HG03175 (cell line): ENCODE data around the gene CRIP1.

Experiments
- ATAC-seq: cut with Tn5 transposase; IDR thresholded peaks from one replicate; pipeline ENCODE4 v1.9.1; 2021; ENCODE audit warnings: mild to moderate bottlenecking, moderate library complexity; ENCODE audit not compliant: unreplicated experiment

Gene CRIP1

GRCh38 chr14:105450864-105451720, 35.6 kb upstream of the CRIP1 start:
- ATAC-seq: no peak

- ATAC-seq: no peak
Observed at GRCh38 chr14:105452963-105453362, 33.7 kb upstream of the CRIP1 start.

- ATAC-seq: no peak
Observed at GRCh38 chr14:105453847-105454246, 32.8 kb upstream of the CRIP1 start.

- no peak for ATAC-seq
Observed at GRCh38 chr14:105455086-105455640, 31.5 kb upstream of the CRIP1 start.

DNA sequence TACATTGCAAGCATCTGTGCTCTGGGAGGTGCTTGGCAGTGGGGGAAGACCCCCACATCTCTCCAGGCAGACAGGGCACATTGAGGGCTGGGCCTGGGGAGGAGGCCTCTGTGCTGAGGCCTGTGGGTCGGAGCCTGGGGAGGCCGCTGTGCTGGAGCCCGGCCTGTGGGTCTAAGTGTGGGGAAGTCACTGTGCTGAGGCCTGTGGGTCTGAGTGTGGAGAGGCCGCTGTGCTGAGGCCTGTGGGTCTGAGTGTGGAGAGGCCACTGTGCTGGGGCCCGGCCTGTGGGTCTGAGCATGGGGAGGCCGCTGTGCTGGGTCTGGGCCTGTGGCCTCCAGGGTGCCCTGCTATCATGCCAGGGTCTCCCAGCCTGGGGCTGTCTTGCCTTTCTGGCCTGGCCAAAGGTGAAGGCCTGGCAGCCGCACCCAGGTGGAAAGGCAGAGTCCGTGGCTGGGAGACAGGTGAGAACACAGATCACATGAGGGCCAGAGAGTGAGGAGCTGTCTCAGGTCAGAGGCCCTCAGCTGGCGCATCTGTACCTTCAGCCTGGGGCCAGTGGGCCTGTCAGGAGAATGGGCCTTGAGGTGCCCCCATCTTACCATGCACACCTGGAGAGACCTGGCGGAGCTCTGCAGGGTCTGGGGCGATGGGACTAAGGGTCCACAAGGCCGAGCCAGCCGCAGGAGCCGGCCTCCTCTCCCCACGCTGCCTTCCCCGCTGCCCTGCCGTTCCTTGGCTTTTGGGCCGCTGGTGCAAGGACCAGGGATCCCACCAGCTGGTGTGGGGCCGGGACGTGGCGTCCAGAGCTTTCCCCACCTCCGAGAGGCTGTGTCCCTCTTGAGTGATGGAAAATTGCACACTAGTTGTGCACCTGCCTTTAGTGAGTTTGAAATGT, 30.7 kb upstream of the CRIP1 start:
- ATAC-seq: no peak

DNA sequence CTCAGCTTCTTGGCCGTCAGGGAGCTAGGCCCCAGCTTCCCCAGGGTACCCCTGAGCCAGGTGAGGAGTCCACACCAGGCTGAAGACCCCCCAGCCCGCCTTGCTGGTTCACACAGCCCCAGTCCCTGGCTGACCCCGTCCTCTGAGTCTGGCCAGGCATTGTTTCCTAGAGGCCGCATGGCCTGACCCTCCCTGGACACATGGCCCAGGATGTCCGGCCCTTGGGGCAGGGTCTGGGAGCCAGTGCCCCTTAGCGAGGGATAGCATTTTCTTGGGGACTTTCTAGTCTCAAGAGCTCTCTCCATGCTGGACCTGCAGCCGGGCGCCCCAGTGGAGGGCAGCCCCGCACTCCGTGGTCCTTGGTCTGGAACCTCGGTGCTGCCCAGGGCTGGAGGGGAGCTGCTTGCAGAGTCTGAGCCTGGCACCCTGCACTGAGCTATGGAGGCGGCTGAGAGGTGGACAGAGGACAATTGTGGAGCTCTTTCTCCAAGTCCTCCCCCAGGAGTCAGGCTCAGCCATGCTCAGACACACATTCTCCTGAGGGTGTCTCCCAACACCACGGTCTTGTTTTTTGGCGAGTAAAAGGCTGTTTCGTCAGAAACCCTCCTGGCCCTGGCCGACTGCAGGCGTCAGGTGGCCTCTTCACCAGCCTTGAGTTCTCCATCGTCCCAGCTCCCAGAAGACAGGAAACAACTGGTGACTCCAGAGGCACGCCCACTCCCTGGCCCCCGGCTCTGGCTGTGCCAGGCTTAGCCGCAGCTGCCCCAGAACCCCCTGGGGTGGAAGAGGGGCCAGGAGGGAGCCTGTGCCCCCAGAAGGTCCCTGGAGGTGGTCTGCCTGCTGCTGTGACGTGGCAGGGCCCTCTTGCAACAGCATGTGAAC, 29.7 kb upstream of the CRIP1 start:
- ATAC-seq: no peak

DNA sequence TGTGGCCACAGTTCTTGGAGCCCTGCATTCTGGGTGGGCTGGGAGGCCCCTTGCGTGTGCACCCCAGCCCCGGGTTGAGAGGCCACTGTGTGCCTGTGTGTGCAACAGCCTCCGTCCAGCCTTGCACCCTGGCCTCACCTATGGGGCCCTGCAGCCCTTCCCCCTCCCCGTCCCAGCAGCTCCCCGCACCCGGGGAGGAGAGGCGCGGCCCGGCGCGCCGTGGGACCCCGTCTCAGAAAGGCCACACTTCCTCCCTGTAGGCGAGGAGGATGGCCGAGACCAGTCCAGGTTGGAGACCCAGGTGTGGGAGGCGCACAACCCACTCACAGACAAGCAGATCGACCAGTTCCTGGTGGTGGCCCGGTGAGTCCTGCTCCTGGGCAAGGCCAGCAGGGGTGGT, 28.7 kb upstream of the CRIP1 start:
- no peak for ATAC-seq

DNA sequence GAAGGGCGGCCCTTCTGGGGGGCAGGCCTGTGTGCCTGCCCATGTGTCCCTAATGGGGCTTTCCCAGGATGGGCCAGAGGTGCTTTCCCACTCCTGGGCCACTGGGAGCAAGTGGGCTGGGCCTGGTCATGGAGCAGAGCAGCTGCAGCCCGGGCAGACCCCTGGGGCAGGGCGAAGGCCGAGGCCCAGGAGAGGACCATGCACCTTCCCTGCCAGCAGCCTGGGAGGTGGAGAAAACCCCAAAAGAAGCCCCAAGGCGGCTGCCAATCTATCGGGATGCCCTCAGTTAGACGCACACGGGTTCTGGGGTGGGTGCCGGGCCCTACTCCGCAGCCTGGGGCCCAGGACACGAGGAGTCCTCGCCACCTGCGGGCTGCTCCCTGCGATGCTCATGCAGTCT, 28.1 kb upstream of the CRIP1 start:
- no peak for ATAC-seq

GRCh38 chr14:105460116-105460515, 26.6 kb upstream of the CRIP1 start:
- ATAC-seq: no peak

DNA sequence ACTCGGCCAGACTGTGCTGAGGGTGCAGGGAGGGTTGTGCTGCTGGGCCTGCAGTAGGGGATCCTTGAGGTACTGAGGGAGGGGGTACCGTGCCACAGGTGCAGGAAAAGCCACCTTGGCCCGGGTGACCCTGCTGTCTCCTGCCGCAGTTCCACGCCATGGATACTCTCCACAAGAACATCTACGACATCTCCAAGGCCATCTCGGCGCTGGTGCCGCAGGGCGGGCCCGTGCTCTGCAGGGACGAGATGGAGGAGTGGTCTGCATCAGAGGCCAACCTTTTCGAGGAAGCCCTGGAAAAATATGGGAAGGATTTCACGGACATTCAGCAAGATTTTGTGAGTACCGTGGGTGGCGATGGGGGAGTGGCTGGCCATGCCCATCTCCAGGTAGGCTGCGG, 26.1 kb upstream of the CRIP1 start:
- ATAC-seq: no peak

GRCh38 chr14:105461903-105462302, 24.8 kb upstream of the CRIP1 start:
- ATAC-seq: no peak

- no peak for ATAC-seq
Observed at GRCh38 chr14:105464501-105464900, 22.2 kb upstream of the CRIP1 start.

- no peak for ATAC-seq
Observed at GRCh38 chr14:105465209-105466031, 21.3 kb upstream of the CRIP1 start.

- ATAC-seq: no peak
Observed at GRCh38 chr14:105466531-105467248, 20.0 kb upstream of the CRIP1 start.

GRCh38 chr14:105467249-105467941, 19.3 kb upstream of the CRIP1 start:
- ATAC-seq: no peak

DNA sequence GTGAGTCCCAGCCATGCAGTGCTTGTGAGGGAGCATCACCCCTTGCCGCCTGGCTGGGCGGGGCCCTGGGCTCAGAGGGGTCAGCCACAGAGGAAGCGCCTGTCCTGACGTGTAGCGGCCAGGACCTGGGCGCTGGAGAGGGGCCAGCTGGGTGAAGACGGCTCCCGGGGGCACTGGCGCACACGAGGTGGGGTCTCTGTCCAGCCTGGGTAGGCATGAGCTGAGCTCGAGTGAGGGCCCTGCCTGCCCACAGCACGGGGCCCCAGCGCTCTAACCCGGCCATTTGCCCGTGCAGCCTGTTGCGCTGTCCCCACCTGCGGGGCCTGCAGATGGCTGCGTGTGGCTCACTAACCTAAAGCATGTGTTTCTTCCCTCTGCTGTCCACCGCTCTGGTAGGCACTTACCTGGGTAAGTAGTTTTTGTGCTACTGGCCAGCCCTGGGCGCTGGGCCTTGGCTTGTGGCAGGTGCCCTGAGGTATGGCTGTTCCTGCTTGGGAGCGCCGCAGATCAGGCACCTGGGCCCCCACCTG, 18.7 kb upstream of the CRIP1 start:
- ATAC-seq: no peak

- no peak for ATAC-seq
Observed at GRCh38 chr14:105468621-105469241, 18.0 kb upstream of the CRIP1 start.
